Stimulated activated CD8-positive, alpha-beta memory T cell treated with anti-CD3 and anti-CD28 coated beads, Interleukin-12 subunit alpha, Interleukin-12 subunit beta, amount 100 ng/mL, for 24 hours (primary cell): ENCODE results near the gene EPHB2.

ENCODE experiments used
- DNase-seq: peaks from one replicate; pipeline ENCODE4 v3.0.0-alpha.2; 2020; ENCODE audit errors: extremely low read depth

The EPHB2 gene

GRCh38 chr1:22803833-22804232 lies 93.2 kb downstream of the EPHB2 start:
- no peak for DNase-seq

- no peak for DNase-seq
Observed at GRCh38 chr1:22804406-22804805, 93.8 kb downstream of the EPHB2 start.

- DNase-seq = no peak
Observed at GRCh38 chr1:22804969-22805671, 94.5 kb downstream of the EPHB2 start.

- no peak for DNase-seq
Observed at GRCh38 chr1:22805672-22806038, 95.0 kb downstream of the EPHB2 start.

GRCh38 chr1:22806584-22806983 lies 95.9 kb downstream of the EPHB2 start:
- DNase-seq = no peak

GRCh38 chr1:22807340-22807739 lies 96.7 kb downstream of the EPHB2 start:
- DNase-seq = no peak

- no peak for DNase-seq
Observed at GRCh38 chr1:22808186-22808675, 97.6 kb downstream of the EPHB2 start.

- no peak for DNase-seq
Observed at GRCh38 chr1:22808676-22809483, 98.2 kb downstream of the EPHB2 start.

GRCh38 chr1:22809783-22810182 lies 99.1 kb downstream of the EPHB2 start:
- no peak for DNase-seq

- no peak for DNase-seq
Observed at GRCh38 chr1:22810378-22810777, 99.7 kb downstream of the EPHB2 start.

GRCh38 chr1:22812092-22812880 lies 101.6 kb downstream of the EPHB2 start:
- no peak for DNase-seq

GRCh38 chr1:22812993-22813790 lies 102.6 kb downstream of the EPHB2 start:
- DNase-seq = no peak

GRCh38 chr1:22814176-22815042 lies 103.8 kb downstream of the EPHB2 start:
- DNase-seq = no peak

GRCh38 chr1:22815043-22815365 lies 104.4 kb downstream of the EPHB2 start:
- no peak for DNase-seq

GRCh38 chr1:22815421-22816066 lies 104.9 kb downstream of the EPHB2 start:
- DNase-seq = no peak

- no peak for DNase-seq
Observed at GRCh38 chr1:22816067-22816775, 105.6 kb downstream of the EPHB2 start.

GRCh38 chr1:22816803-22817202 lies 106.2 kb downstream of the EPHB2 start:
- no peak for DNase-seq

- no peak for DNase-seq
Observed at GRCh38 chr1:22817462-22817861, 106.8 kb downstream of the EPHB2 start.

GRCh38 chr1:22818061-22818770 lies 107.6 kb downstream of the EPHB2 start:
- no peak for DNase-seq
